B cell (primary cell): ENCODE data around the gene CERK. TPM values are rescaled to one million over a fixed set of nuclear protein-coding genes. Genes with fewer than 3 reads are reported as not detected.

Experiments
- ATAC-seq: fragments of 200-7000 bp; cut with Tn5 transposase; one replicate; pipeline ENCODE4 v1.10.0; 2021; ENCODE audit warnings: low read depth, mild to moderate bottlenecking, moderate number of reproducible peaks, moderate library complexity
- CTCF ChIA-PET: fragments of 350-600 bp; sonication (Branson Sonifier 250); formaldehyde crosslinking; loops from one replicate; lab custom pipeline; 2021; ENCODE audit warnings: antibody characterized with exemption, inconsistent platforms; lab: Charles Lee
- POLR2A ChIA-PET: fragments of 350-600 bp; sonication (Branson Sonifier 250); formaldehyde crosslinking; loops from one replicate; lab custom pipeline; 2021; ENCODE audit warnings: antibody characterized with exemption; lab: Charles Lee
- DNase-seq: peaks from one replicate; pipeline ENCODE4 v3.0.0; 2013
- H2AFZ ChIP-seq: 2 replicates; pipeline ENCODE4 v1.6.1; 2012; ENCODE audit warnings: mild to moderate bottlenecking, low read depth, low read length; ENCODE audit not compliant: insufficient read depth, poor library complexity, severe bottlenecking
- H3K27ac ChIP-seq, 2 donors: 1 replicate in 1 of 2; 2 replicates in 1 of 2; pipeline ENCODE4 v1.5.1; 2012 to 2013; ENCODE audit warnings: low read length in 2 of 2, mild to moderate bottlenecking in 2 of 2, moderate library complexity in 1 of 2
- H3K27me3 ChIP-seq, 4 experiments: fragments of 200-600 bp in 1 of 4; sonication (generic) in 1 of 4; replicated peaks in 1 of 4; 1 replicate in 2 of 4; 2 replicates in 2 of 4; pipeline versions ENCODE4 v1.6.1 to v1.7.0; 2013 to 2016; ENCODE audit warnings: low read length in 3 of 4, mild to moderate bottlenecking in 2 of 4, mixed read lengths in 1 of 4, moderate library complexity in 1 of 4; ENCODE audit not compliant: insufficient read depth in 4 of 4, control insufficient read depth in 3 of 4; ENCODE audit errors: control extremely low read depth in 1 of 4
- H3K36me3 ChIP-seq, 2 experiments: replicated peaks in 1 of 2; 1 replicate in 1 of 2; 2 replicates in 1 of 2; pipeline versions ENCODE4 v1.6.1 to v1.7.1; 2013; ENCODE audit warnings: low read length in 1 of 2; ENCODE audit not compliant: insufficient read depth in 2 of 2, control insufficient read depth in 1 of 2; ENCODE audit errors: control extremely low read depth in 1 of 2, extremely low read depth in 1 of 2
- H3K4me1 ChIP-seq, 2 donors: fragments of 200-600 bp in 1 of 2; sonication (generic) in 1 of 2; 1 replicate in 1 of 2; 2 replicates in 1 of 2; pipeline versions ENCODE4 v1.5.1 to v1.6.1; 2013 to 2017; ENCODE audit warnings: low read length in 2 of 2; ENCODE audit not compliant: control insufficient read depth in 2 of 2, insufficient read depth in 2 of 2
- H3K4me2 ChIP-seq: replicated peaks from 2 replicates; pipeline ENCODE3; 2012; ENCODE audit warnings: mild to moderate bottlenecking, low read depth, low read length; ENCODE audit not compliant: poor library complexity, severe bottlenecking
- H3K4me3 ChIP-seq, 5 experiments: fragments of 200-600 bp in 1 of 5; sonication (generic) in 1 of 5; 1 replicate in 3 of 5; 2 replicates in 2 of 5; pipeline versions ENCODE4 v1.5.1 to v1.7.0; 2011 to 2016; ENCODE audit warnings: low read length in 4 of 5, mild to moderate bottlenecking in 4 of 5, low read depth in 2 of 5, control low read depth in 1 of 5, moderate library complexity in 1 of 5; ENCODE audit not compliant: insufficient read depth in 1 of 5; ENCODE audit errors: control extremely low read depth in 1 of 5, extremely low read depth in 1 of 5
- H3K79me2 ChIP-seq: fragments of 200-600 bp; sonication (generic); one replicate; pipeline ENCODE4 v1.6.0; 2016; ENCODE audit warnings: low read length; ENCODE audit not compliant: control insufficient read depth, insufficient read depth
- H3K9ac ChIP-seq: fragments of 200-600 bp; sonication (generic); 2 replicates; pipeline ENCODE4 v1.6.1; 2017; ENCODE audit warnings: mild to moderate bottlenecking, low read length, moderate library complexity
- H3K9me3 ChIP-seq, 3 donors: one replicate each; pipeline versions ENCODE4 v1.6.1 to v1.7.1; 2013; ENCODE audit warnings: low read length in 2 of 3; ENCODE audit not compliant: control insufficient read depth in 2 of 3, insufficient read depth in 1 of 3; ENCODE audit errors: control extremely low read depth in 1 of 3
- H4K20me1 ChIP-seq: 2 replicates; pipeline ENCODE4 v1.6.0; 2012; ENCODE audit warnings: mild to moderate bottlenecking, low read length; ENCODE audit not compliant: insufficient read depth, control insufficient read depth, poor library complexity, severe bottlenecking
- H3K27ac Mint-ChIP-seq: one replicate; pipeline ENCODE4 v1.8.0; 2021; ENCODE audit warnings: mixed read lengths
- H3K27me3 Mint-ChIP-seq: one replicate; pipeline ENCODE4 v1.8.0; 2021; ENCODE audit warnings: mixed read lengths
- H3K4me1 Mint-ChIP-seq: one replicate; pipeline ENCODE4 v1.8.0; 2021; ENCODE audit warnings: mixed read lengths
- H3K4me3 Mint-ChIP-seq: one replicate; pipeline ENCODE4 v1.8.0; 2021; ENCODE audit warnings: mixed read lengths
- H3K9me3 Mint-ChIP-seq: one replicate; pipeline ENCODE4 v1.8.0; 2022; ENCODE audit warnings: mixed read lengths; ENCODE audit not compliant: insufficient read depth
- EZH2 ChIP-seq: IDR thresholded peaks from 2 replicates; pipeline ENCODE4 v1.6.1; 2012; ENCODE audit warnings: borderline replicate concordance, low read depth, mild to moderate bottlenecking, moderate library complexity, low read length; ENCODE audit not compliant: insufficient read depth, poor library complexity, severe bottlenecking
- WGBS: methylation state at CpG from one replicate; pipeline ENCODE4 v1.1.5; 2013; ENCODE audit warnings: missing lambda C conversion rate; ENCODE audit not compliant: insufficient coverage; 5-methylcytosine and 5-hydroxymethylcytosine counted together
- intact Hi-C: fragments of 100-400 bp; cut with micrococcal nuclease; formaldehyde crosslinking; loops from one replicate; pipeline ENCODE4 v1.10.0; 2022
- polyA plus RNA-seq: library from polyadenylated mRNA; depleted of rRNA; stranded (reverse); fragments of >200 nt; gene quantifications from 2 replicates; pipeline ENCODE4 v1.2.3, GENCODE V29; 2012
- total RNA-seq, 2 donors: library from RNA; stranded (reverse); fragments of 120-200 nt in 1 of 2; gene quantifications; 1 replicate in 1 of 2; 2 replicates in 1 of 2; pipeline versions ENCODE4 v1.2.3 to v1.2.4, GENCODE V29; 2013 to 2022
- TF ChIP-seq, protein P1 (sequence below): fragments of 200-600 bp; IDR thresholded peaks from one replicate; pipeline ENCODE4 v1.8.0; 2022; ENCODE audit warnings: antibody characterized with exemption, mild to moderate bottlenecking

Gene CERK
- total and polyA plus RNA-seq, 2 donors (not counting 1 experiment from before 2014, with no cell fraction given): 23.2 to 48.3 TPM

GRCh38 chr22:46750530-46750800 lies 12.4 kb upstream of the CERK start:
- Histone ChIP-seq H3K4me2 (no peak overlapping the region), H3K4me1 (peaks cover 13 to 39% of the 10 kb centered on the region in 2 donors), H2AFZ (no peak overlapping the region), H3K27ac (no peak overlapping the region), H3K9me3 (peaks cover 0 to 5% (median under 1%) of the 10 kb centered on the region in 3 donors), H3K79me2 (no peaks in the 10 kb centered on the region), H3K4me3 (no peak overlapping the region), H4K20me1 (no peaks in the 10 kb centered on the region), H3K36me3 (no peaks in the 10 kb centered on the region), H3K27me3 (peaks cover 0 to 6% (median 0%) of the 10 kb centered on the region in 4 experiments), H3K9ac (no peak overlapping the region)
- ChIA-PET POLR2A (no interaction called here), CTCF (interaction anchor here (1.9 to 3.8 kb wide), 3 partner anchors 8 to 23 kb away, joined by 4 to 19 read pairs (median 14); no protein-coding TSS in a partner anchor)
- ATAC-seq (no peak), DNase-seq (no peak)
- H3K4me3 Mint-ChIP-seq: no peak overlapping the region
- H3K27ac Mint-ChIP-seq: no peak overlapping the region
- peaks cover 21% of the 10 kb centered on the region for H3K4me1 Mint-ChIP-seq
- TF ChIP-seq, protein P1, sequence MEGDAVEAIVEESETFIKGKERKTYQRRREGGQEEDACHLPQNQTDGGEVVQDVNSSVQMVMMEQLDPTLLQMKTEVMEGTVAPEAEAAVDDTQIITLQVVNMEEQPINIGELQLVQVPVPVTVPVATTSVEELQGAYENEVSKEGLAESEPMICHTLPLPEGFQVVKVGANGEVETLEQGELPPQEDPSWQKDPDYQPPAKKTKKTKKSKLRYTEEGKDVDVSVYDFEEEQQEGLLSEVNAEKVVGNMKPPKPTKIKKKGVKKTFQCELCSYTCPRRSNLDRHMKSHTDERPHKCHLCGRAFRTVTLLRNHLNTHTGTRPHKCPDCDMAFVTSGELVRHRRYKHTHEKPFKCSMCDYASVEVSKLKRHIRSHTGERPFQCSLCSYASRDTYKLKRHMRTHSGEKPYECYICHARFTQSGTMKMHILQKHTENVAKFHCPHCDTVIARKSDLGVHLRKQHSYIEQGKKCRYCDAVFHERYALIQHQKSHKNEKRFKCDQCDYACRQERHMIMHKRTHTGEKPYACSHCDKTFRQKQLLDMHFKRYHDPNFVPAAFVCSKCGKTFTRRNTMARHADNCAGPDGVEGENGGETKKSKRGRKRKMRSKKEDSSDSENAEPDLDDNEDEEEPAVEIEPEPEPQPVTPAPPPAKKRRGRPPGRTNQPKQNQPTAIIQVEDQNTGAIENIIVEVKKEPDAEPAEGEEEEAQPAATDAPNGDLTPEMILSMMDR: no peak
- no peak for TF ChIP-seq EZH2
- peaks cover 8% of the 10 kb centered on the region for H3K27me3 Mint-ChIP-seq
- WGBS: 91% methylated on average over 5 of the region's 5 CpGs
- intact Hi-C loops: no loop called here
- H3K9me3 Mint-ChIP-seq: no peaks in the 10 kb centered on the region

- peak overlapping the region; percentile 21 for H3K27ac Mint-ChIP-seq
- Histone ChIP-seq H3K9me3 (no peaks in the 10 kb centered on the region), H3K4me1 (peaks cover 13 to 39% of the 10 kb centered on the region in 2 donors), H2AFZ (peak overlapping the region; percentile 6), H3K4me2 (peak overlapping the region; percentile 36), H3K4me3 (no peak overlapping the region), H3K27me3 (peaks cover 0 to 6% (median 0%) of the 10 kb centered on the region in 4 experiments), H3K9ac (no peak overlapping the region), H3K27ac (no peak overlapping the region), H4K20me1 (no peaks in the 10 kb centered on the region), H3K36me3 (no peaks in the 10 kb centered on the region), H3K79me2 (no peaks in the 10 kb centered on the region)
- ChIA-PET POLR2A (interaction anchor here (1.0 kb wide), 1 partner anchor 13 kb away, joined by 12 read pairs; the partner anchor contains the start of gene TBC1D22A), CTCF (interaction anchor here (1.6 to 3.8 kb wide), 4 partner anchors 8 to 24 kb away, joined by 4 to 19 read pairs (median 11); partner anchors contain the start of gene TBC1D22A)
- no peak for TF ChIP-seq EZH2
- TF ChIP-seq, protein P1: no peak
- WGBS: 67% methylated on average over 12 of the region's 14 CpGs
- peaks cover 21% of the 10 kb centered on the region for H3K4me1 Mint-ChIP-seq
- intact Hi-C loops: no loop called here
- peaks cover 8% of the 10 kb centered on the region for H3K27me3 Mint-ChIP-seq
- H3K9me3 Mint-ChIP-seq: no peaks in the 10 kb centered on the region
- ATAC-seq (no peak), DNase-seq (no peak)
- no peak overlapping the region for H3K4me3 Mint-ChIP-seq
These were observed 11.9 kb upstream of the CERK start for GRCh38 chr22:46749682-46750529.
